Choroid plexus epithelial cell (primary cell): ENCODE measurements around the gene LPIN1.

Experiments used
- DNase-seq: peaks from one replicate; pipeline ENCODE4 v3.0.0-alpha.2; 2010; ENCODE audit warnings: low read depth
- H3K4me3 ChIP-seq: 2 replicates; pipeline ENCODE4 v1.5.1; 2011; ENCODE audit warnings: low read depth, mild to moderate bottlenecking, control low read depth, low read length, moderate library complexity
- CTCF ChIP-seq: conservative IDR thresholded peaks from 2 replicates; pipeline ENCODE4 v1.5.1; 2011; ENCODE audit warnings: low read depth, mild to moderate bottlenecking, control low read depth, inconsistent platforms, low read length, moderate library complexity

The LPIN1 gene

GRCh38 chr2:11746376-11746806, at the start of gene LPIN1:
Gene LPIN1 (plus strand): TSS chr2:11746632. CDS start chr2:11765542, 18,910 bp downstream.
- TF ChIP-seq CTCF, result no peak
- peak; percentile 91 for DNase-seq
- peak within 1 kb of the TSS; percentile 78 for H3K4me3 ChIP-seq

- TF ChIP-seq CTCF, result no peak
- no peak overlapping the region for H3K4me3 ChIP-seq
- no peak for DNase-seq
These were observed 49.7 kb upstream of the LPIN1 start for GRCh38 chr2:11696736-11697102.

GRCh38 chr2:11697103-11697871, 49.1 kb upstream of the LPIN1 start:
- TF ChIP-seq CTCF, result no peak
- peak; percentile 35 for DNase-seq
- no peak overlapping the region for H3K4me3 ChIP-seq

- TF ChIP-seq CTCF, result peak; percentile 11
- H3K4me3 ChIP-seq, result no peak overlapping the region
- DNase-seq, result peak; percentile 81
These were observed 48.2 kb upstream of the LPIN1 start for GRCh38 chr2:11698009-11698922.

GRCh38 chr2:11699686-11700670, 46.5 kb upstream of the LPIN1 start:
- no peak overlapping the region for H3K4me3 ChIP-seq
- no peak for TF ChIP-seq CTCF

GRCh38 chr2:11701206-11701605, 45.2 kb upstream of the LPIN1 start:
- DNase-seq, result no peak
- H3K4me3 ChIP-seq, result no peak overlapping the region
- TF ChIP-seq CTCF, result no peak

More at GRCh38 chr2:11699686-11700670, 46.5 kb upstream of the LPIN1 start:
- DNase-seq, result no peak
